Vagina (tissue), 2 donors: ENCODE measurements around the gene SHISA6.

ENCODE experiments used
- POLR2A ChIP-seq, 2 donors: fragments of 450-650 bp; IDR thresholded peaks; one replicate each; pipeline ENCODE4 v1.6.1; 2017; ENCODE audit warnings: antibody characterized with exemption in 2 of 2, mild to moderate bottlenecking in 2 of 2, moderate library complexity in 2 of 2
- TF ChIP-seq, protein P1 (sequence below), 3 experiments: fragments of 450-650 bp in 2 of 3; fragments of 200-600 bp in 1 of 3; sonication (generic) in 1 of 3; IDR thresholded peaks; one replicate each; pipeline ENCODE4 v1.5.1; 2017 to 2019; ENCODE audit warnings: antibody characterized with exemption in 3 of 3, mild to moderate bottlenecking in 2 of 3, moderate library complexity in 2 of 3

GRCh38 chr17:11212792-11213191 is 28.2 kb upstream of the SHISA6 start:
- no peak for TF ChIP-seq POLR2A (IDR thresholded peaks at IDR 0.05)
- TF ChIP-seq, protein P1, sequence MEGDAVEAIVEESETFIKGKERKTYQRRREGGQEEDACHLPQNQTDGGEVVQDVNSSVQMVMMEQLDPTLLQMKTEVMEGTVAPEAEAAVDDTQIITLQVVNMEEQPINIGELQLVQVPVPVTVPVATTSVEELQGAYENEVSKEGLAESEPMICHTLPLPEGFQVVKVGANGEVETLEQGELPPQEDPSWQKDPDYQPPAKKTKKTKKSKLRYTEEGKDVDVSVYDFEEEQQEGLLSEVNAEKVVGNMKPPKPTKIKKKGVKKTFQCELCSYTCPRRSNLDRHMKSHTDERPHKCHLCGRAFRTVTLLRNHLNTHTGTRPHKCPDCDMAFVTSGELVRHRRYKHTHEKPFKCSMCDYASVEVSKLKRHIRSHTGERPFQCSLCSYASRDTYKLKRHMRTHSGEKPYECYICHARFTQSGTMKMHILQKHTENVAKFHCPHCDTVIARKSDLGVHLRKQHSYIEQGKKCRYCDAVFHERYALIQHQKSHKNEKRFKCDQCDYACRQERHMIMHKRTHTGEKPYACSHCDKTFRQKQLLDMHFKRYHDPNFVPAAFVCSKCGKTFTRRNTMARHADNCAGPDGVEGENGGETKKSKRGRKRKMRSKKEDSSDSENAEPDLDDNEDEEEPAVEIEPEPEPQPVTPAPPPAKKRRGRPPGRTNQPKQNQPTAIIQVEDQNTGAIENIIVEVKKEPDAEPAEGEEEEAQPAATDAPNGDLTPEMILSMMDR (IDR thresholded peaks at IDR 0.05): no peak
